ENCODE results near the gene ASXL3. TPM values are rescaled to one million over a fixed set of nuclear protein-coding genes. Genes with fewer than 3 reads are reported as not detected.

The ASXL3 gene
- total and polyA plus RNA-seq, 7 donors = 0.01 to 0.41 (median 0.15) TPM; not detected in 2

- Histone ChIP-seq H3K4me3 (no peak overlapping the region), H3K27me3 (ENCODE audit: insufficient read depth in 3 of 3, low read length in 2 of 3) (no peaks in the 10 kb centered on the region), H3K4me1 (no peaks in the 10 kb centered on the region), H3K36me3 (ENCODE audit: insufficient read depth in 1 of 2, low read depth in 1 of 2) (no peaks in the 10 kb centered on the region), H3K27ac (no peak overlapping the region), H3K9me3 (no peaks in the 10 kb centered on the region)
- no peak for TF ChIP-seq CTCF (IDR thresholded peaks at IDR 0.05)
- intact Hi-C loops (cut with DNase I) = no loop called here
- DNase-seq (no peak), ATAC-seq (no peak)
- 51 to 70% (median 65%) methylated on average over 3 of the region's 3 CpGs for WGBS, 3 donors
Observed at GRCh38 chr18:33611525-33612135, 33.6 kb downstream of the ASXL3 start.

- ATAC-seq = no peak
- WGBS, 3 donors = 83 to 89% (median 86%) methylated on average over 3 of the region's 3 CpGs
- Histone ChIP-seq H3K4me1 (no peaks in the 10 kb centered on the region), H3K4me3 (no peak overlapping the region), H3K27me3 (ENCODE audit: insufficient read depth in 3 of 3, low read length in 2 of 3) (no peaks in the 10 kb centered on the region), H3K9me3 (no peaks in the 10 kb centered on the region), H3K27ac (no peak overlapping the region), H3K36me3 (ENCODE audit: insufficient read depth in 1 of 2, low read depth in 1 of 2) (no peaks in the 10 kb centered on the region)
- DNase-seq = no peak
- intact Hi-C loops (cut with DNase I) = no loop called here
- no peak for TF ChIP-seq CTCF (IDR thresholded peaks at IDR 0.05)
Observed at GRCh38 chr18:33612632-33613031, 34.6 kb downstream of the ASXL3 start.

- no peak overlapping the region for H3K4me3 ChIP-seq
- no peaks in the 10 kb centered on the region for H3K9me3 ChIP-seq
- intact Hi-C loops (cut with DNase I) = no loop called here
- no peaks in the 10 kb centered on the region for H3K36me3 ChIP-seq (ENCODE audit: insufficient read depth in 1 of 2, low read depth in 1 of 2)
- no peaks in the 10 kb centered on the region for H3K4me1 ChIP-seq
- DNase-seq = no peak
- no peaks in the 10 kb centered on the region for H3K27me3 ChIP-seq (ENCODE audit: insufficient read depth in 3 of 3, low read length in 2 of 3)
- no peak for ATAC-seq
- no peak overlapping the region for H3K27ac ChIP-seq
- TF ChIP-seq CTCF (IDR thresholded peaks at IDR 0.05) = no peak
- WGBS, 3 donors = 84 to 93% (median 88%) methylated on average over 3 of the region's 3 CpGs
Observed at GRCh38 chr18:33616556-33616955, 38.5 kb downstream of the ASXL3 start.

GRCh38 chr18:33627114-33627513 is 49.1 kb downstream of the ASXL3 start:
- no peak for TF ChIP-seq CTCF (IDR thresholded peaks at IDR 0.05)
- Histone ChIP-seq H3K4me1 (no peaks in the 10 kb centered on the region), H3K36me3 (ENCODE audit: insufficient read depth in 1 of 2, low read depth in 1 of 2) (no peaks in the 10 kb centered on the region), H3K9me3 (no peaks in the 10 kb centered on the region), H3K27ac (no peak overlapping the region), H3K27me3 (ENCODE audit: insufficient read depth in 3 of 3, low read length in 2 of 3) (no peaks in the 10 kb centered on the region), H3K4me3 (no peak overlapping the region)
- DNase-seq = no peak
- ATAC-seq = no peak
- 82 to 96% (median 91%) methylated on average over 3 of the region's 3 CpGs for WGBS, 3 donors
- intact Hi-C loops (cut with DNase I) = no loop called here

- ATAC-seq (no peak), DNase-seq (no peak)
- intact Hi-C loops (cut with DNase I) = no loop called here
- Histone ChIP-seq H3K4me1 (no peaks in the 10 kb centered on the region), H3K36me3 (ENCODE audit: insufficient read depth in 1 of 2, low read depth in 1 of 2) (no peaks in the 10 kb centered on the region), H3K9me3 (no peaks in the 10 kb centered on the region), H3K4me3 (no peak overlapping the region), H3K27ac (no peak overlapping the region), H3K27me3 (ENCODE audit: insufficient read depth in 3 of 3, low read length in 2 of 3) (no peaks in the 10 kb centered on the region)
- TF ChIP-seq CTCF (IDR thresholded peaks at IDR 0.05) = no peak
- 79 to 88% (median 88%) methylated on average over 1 of the region's 1 CpG for WGBS, 3 donors
Observed at GRCh38 chr18:33630476-33630875, 52.5 kb downstream of the ASXL3 start.

All from psoas muscle (tissue), 8 donors.